GM19468 (cell line): ENCODE data around the gene MAPK1.
"Not testable (repeated sequence)": the region's sequence is repeated elsewhere in the genome, so short reads cannot be mapped to it uniquely, and the experiment has no call there.

Experiments
- ATAC-seq: cut with Tn5 transposase; IDR thresholded peaks from one replicate; pipeline ENCODE4 v1.9.1; 2021; ENCODE audit warnings: mild to moderate bottlenecking, moderate library complexity, moderate number of reproducible peaks; ENCODE audit not compliant: unreplicated experiment; ENCODE audit errors: extremely low read depth

MAPK1 gene

DNA sequence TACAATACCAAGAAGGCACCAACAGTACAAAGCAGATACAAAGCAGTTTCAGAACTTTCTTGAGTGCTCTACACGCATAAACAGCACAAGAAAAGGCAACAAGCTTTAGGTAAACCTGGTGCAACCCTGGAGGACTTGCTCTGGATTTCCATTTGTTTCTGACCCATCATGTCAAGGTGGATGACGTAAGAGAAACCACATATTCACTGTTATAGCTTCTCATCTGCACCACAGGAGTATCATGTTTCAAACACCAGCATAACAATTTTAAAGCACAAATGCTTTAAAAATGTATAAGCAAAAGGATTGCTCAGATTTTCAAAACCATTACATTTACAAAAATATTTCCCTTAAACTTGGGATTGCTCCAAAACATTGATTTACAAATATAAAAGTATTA is 106.8 kb downstream of the MAPK1 start:
- ATAC-seq: no peak

DNA sequence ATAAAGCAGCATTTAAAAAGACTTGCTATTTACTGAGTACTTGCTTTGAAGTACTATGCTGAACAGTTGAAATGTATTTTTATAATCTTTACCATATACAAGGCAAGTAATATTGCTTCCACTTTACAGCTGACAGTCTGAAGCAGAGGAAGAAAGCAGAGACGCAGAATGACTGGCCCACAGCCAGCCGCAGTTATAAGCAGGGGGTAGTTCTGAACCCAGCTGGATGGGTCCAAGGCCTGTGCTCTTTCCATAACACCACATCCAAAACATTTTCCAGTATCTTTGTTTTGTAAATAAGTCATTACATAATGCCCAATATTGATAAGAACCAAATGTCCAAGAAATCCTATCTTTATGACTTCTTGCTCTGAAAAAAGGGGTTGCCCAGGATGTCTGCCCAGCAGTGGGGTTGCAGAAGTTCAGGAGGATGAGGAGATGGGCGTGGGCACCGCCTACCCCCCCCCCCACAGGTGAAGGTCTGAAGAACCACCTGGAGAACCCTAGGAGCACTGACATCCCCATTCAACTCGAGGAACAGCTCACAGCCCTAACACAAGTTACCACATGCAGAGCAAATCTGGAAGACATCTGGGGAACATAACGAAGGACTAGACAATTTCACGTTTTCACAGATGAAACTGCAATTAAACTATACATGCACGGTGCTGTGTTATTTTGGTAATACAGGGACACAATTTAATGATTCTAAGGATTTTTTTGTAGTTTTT is 107.6 kb downstream of the MAPK1 start:
- ATAC-seq: no peak

DNA sequence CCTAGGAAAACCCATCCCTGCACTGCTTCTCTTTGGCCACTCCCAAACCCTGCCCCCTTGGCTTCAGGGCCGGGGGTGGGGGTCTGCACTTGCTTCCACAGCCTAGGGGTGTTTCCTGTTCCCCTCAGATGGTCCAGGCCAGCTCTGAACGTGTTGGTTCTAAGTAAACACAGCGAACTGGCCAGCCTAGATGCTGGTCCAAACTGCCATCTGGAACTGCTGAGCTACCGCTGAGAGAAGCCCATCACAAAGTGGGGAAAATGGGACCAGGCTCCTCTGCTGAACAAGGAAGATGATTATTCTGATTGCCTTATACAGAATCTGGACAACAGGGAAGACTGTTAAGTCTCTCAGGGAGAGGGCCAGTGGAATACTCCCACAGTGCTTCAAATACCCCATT is 108.4 kb downstream of the MAPK1 start:
- ATAC-seq: no peak

DNA sequence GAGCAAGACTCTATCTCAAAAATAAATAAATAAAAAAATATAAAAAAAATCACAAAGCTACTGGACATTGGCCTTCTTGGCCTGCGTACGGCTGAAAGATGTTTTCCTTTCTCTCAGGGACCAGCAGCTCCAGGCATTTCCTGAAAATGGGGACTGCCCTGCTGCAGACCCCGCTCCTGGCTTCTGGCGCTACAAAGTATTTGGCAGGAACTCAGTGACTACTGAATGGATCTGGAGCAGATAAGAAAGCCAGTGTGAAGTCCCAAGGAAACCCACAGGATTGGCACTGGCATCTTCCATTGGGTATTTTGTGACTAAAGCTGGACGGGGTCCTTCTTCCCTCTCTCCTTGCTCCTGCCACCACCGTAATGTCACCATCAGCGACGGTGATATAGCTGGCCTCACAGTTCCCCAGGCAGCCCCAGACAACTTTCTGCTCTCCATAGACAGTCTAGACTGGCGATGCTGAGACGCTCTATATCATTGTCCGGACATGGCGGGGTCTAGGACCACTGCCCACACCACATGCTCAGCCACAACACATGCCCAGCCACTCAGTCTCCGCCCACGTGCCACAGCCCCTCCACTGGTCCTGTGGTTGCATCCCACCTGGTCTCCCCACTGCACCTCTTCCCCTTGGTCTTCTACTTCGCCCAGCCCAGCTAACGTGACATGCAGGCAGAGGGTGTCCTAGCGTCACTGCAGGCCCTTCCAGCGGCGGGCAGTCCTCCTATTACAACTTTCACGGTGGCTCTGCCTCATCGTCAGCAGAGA is 109.2 kb downstream of the MAPK1 start:
- ATAC-seq: no peak

DNA sequence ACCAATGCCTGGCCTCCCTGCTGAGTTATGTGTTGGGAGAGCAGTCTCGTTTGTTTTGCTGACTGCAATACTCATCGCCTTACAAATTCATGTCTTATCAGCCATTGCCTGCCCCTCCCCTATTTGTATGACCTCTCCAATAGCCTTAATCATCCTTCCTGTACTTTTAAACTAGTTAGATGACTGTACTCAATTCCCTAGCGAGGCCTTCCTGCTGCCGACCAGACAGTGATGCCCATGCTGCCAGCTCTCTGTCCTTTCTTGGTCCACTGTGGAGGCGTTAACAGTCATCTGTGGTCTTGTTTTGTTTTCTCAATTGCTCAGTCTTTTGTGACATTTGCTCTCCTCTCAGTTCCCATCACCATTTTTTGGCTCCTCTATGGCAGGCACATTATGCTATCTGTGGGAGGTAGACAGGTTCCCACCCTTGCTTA is 111.6 kb downstream of the MAPK1 start:
- ATAC-seq: no peak

DNA sequence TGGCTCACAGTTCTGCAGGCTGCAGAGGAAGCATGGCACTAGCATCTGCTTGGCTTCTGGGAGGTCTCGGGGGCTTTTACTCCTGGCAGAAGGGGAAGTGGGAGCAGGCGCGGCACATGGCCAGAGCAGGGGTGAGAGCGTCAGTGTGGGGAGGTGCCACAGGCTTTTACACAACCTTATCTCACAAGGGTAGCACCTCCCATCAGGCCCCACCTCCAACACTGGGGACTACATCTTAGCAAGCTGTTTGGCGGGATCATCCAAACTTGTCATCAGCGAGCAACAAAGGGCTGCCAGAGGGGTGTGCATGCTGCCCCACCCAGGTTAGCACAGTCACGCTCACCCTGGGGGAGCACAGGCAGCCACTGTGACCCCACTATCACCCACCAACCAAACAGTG is 112.9 kb downstream of the MAPK1 start:
- no peak for ATAC-seq

DNA sequence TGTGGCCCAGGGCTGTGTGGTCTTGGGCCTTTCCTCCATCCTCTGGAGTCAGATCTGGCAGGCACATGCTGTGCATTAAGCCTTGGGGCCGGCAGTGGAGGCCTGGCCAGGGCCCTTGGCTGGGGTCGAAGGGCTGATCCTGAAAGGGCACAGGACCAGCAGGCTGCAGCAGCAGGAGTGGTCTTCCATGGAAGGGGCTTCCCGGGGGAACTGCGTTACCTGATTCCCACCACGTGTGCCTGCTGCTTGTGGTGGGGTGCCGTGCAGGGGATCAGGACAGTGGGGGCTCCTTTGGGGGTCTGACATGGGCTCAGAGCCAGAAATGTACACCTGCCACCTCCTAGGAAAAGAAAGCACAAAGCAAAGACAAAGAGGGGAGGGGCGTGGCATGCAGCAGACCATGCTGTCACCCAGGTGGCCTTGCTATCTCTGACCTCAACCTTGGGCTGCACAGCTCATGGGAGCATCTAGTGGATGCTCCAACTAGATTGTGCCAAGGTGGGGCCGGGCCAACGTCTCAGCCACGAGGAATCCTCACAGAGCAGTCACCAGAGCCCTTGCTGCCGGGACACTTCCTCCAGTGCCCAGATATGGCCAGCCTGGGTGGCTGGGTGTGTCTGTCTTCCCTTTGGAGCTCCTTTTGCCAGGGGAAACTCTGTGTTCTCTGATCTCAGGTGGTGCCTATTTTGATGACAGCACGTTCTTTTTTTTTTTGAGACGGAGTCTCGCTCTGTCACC is 113.9 kb downstream of the MAPK1 start:
- ATAC-seq: no peak

DNA sequence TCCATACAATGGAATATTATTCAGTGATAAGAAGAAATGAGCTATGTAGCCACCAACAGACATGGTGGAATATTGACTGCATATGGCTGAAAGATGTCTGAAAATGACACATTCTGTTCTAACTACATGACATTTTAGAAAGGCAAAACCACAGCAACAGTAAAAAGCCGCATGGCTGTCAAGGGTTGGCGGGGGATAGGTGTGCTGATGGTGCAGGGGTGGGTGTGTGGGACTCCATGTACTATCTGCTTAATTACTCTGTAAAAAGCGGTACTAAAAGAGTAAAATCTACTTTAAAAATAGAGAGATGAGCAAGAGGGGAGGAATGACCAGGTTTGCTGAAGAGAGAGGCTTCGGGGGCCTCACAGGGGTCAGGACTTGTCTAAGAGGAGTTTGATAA is 115.2 kb downstream of the MAPK1 start:
- no peak for ATAC-seq

DNA sequence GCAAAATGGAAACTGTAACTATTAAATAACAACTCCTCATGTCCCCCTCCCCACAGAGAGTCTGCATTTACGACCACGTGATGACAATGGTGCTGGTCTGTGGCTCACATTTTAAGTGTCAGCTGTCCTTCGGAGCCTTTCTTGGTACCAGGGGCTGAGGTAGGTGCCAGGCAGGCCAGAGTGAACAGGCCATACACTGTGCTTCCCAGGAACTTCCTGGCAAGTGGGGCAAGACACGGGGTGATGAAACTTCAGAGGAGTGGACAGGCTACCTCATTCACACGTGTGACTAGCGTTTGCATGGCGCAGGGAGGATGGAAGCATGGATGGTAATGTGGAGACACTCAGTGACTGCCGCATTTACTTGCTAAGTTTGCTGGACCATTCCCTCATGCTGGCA is 121.5 kb downstream of the MAPK1 start:
- no peak for ATAC-seq

DNA sequence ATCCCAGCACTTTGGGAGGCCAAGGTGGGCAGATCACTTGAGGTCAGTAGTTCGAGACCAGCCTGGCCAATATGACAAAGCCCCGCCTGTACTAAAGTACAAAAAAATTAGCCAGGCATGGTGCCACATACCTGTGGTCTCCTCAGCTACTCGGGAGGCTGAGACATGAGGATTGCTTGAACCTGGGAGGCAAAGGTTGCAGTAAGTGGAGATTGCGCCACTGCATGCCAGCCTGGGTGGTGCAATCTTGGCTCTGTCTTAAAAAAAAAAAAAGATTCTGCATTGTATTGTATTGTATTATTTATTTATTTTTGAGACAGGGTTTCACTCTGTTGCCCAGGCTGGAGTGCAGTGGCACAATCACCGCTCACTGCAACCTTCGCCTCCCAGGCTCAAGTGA is 122.5 kb downstream of the MAPK1 start:
- not testable (repeated sequence) for ATAC-seq

DNA sequence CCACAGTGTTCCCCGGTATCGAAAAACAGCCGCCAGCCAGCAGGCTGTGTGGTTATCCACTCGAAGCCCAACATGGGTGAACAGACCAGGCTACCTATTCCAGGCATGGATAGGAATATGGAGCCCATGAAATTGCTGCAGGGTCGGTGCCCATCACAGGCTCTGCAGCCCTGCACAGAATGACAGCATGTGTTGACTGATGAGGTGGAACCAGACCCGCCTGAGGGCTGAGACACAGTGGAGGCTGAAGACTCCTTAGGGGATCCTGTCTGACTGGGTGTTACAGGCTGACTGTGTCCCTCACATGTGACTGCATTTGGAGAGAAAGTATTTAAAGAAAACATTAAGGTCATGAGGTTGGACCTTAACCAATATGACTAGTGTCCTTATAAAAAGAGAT is 125.7 kb downstream of the MAPK1 start:
- no peak for ATAC-seq

DNA sequence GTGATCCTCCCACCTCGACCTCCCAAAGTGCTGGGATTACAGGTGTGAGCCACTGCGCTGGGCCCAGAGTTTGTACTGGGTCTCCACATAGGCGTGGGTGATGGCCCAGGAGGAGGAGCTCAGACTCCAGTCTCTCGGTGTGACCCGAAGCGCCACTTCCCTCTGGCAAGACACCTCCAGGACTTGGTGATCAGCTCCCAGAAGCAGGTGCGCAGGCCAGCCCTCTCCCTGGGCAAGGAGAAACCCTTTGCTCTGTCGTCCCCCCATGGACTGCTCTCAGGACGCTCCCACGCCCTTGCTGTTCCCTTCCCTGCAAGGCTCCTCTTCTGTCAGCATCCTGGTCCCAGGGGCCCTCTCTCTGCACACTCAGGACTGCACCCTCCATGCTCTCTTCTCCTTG is 126.4 kb downstream of the MAPK1 start:
- no peak for ATAC-seq

DNA sequence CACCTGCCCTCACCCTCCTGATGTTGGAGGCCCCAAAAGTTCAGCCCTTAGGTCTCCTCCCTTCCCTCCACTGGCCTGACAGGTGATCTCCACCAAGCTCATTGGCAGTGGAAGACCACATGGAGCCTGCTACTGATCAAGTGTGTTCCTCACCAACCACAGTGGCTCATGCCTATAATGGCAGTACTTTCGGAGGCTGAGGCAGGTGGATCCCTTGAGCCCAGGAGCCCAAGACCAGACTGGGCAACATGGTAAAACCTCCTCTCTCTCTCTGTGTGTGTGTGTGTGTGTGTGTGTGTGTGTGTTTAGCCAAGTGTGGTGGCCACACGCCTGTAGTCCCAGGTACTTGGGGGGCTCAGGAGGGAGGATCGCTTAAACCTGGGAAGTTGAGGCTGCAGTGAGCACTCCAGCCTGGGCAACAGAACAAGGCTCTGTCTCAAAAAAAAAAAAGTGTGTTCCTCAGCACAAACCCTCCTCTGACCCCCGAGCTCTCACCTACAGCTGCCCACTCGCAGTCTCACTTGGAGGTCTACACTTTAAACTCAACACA is 127.5 kb downstream of the MAPK1 start:
- no peak for ATAC-seq

DNA sequence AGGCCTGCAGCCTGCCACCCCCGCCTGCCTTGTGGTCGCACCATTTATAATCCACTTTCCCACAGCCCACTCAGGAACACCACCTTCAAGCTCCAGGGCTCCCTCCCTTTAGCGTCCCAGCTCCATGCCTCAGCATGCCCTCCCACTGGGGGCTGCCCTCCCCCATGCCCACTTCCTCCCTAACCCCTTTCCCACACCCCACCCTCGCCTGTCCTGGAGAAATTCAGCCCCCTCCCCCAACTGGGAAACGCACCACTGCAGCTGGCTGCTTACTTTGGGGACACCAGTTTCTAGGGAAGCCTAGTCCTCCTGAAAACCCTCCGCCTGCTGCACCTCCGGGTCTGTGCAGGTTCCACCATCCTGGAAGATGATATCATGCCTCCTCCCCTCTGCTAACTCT is 128.5 kb downstream of the MAPK1 start:
- no peak for ATAC-seq

DNA sequence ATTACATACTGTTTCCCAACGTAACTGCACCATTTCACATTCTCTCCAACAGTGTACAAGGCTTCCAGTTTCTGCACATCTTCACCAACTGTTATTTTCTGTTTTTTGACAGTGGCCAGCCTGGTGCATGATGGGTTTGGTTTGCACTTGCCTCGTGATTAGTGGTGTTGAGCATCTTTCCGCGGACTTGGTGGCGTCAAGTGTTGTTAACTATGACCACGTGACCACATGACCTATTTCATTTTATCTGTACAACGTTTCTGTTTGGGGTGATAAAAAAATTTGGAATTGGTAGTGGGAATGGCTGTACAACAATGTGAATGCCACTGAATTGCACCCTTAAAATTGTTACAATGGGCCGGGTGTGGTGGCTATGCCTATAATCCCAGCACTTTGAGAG is 129.4 kb downstream of the MAPK1 start:
- ATAC-seq: no peak

DNA sequence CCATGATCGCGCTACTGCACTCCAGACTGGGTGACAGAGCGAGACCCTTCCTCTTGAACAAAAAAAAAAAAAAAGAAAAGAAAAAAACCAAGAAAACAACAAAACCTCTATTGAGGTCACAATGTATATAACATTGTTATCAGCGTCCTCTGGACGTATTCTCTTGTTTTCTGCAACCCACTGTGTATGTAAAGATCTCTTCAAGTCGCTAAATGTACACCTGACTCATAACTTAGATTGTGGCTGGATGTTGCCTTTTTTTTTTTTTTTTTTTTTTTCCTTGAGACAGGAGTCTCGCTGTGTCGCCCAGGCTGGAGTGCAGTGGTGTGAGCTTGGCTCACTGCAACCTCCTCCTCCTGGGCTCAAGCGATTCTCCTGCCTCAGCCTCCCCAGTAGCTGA is 130.5 kb downstream of the MAPK1 start:
- no peak for ATAC-seq

DNA sequence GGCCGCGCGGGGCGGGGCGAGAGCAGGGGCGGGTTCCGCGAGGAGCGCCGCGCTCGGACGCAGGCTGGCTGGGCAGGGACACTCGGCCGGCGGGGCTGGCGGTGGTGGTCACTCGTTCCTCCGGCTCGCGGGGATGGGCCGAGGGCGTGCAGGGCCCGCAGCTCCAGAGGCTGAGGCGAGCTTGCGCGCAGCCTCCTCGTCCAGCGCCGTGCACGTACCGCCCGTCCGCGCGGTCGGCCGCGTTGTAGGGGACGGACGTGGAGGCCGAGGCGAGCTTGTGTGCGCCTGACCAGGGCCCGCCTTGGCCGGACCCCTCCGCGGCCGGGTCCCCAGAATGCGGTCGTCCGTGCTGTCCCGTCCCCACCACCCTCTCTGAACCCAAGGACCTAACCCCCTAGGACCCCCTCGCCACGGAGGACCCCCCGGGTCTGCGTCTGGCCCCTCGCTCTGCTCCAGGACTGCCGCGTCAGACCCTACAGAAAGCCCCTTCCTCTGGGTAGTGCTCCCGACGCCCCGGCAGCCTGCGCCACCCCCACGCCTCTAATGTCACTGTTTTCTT is 131.3 kb downstream of the MAPK1 start:
- no peak for ATAC-seq

DNA sequence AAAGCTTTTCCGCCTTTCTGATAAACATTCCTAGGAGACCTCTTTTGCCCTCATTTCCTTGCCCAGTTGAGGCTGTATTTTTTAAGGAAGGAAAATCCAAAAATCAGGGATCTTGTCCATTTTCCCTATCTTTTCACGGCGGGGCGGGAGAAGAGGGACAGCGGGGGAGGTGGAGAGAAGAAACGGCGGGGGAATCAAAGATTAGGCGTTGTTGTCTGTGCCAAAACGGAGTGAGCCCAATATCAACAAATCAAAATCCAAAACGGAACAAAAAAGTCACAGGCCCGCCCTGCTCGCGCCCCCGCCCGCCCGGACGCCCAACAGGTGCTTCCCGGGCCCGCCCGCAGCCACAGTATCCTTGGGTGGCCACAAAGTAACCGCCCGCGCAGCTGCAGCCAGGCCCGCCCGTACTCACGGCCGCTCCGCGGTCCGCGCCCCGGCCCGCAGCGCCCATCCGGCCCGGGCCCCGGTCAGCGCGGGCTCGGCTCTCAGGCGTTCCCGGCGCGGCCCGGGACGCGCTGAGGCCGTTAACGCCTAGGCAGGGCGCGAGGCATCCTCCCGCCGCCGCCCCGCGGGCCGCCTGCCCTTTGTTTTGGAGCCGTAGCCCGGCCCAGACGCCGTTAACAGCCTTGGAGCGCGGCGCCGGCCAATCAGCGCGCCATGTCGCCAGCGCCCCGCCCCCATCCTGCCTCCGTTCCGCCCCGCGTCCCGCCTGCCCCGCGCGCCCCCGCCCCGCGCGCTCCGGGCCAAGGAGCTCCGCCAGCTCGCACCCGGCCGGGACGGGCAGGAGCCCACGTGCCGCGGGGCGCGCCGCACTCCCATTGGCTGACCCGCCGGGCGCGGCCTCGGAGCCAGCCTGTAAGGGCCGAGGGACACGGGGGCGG is 132.0 kb downstream of the MAPK1 start, which contains the start of gene YPEL1:
Gene YPEL1, minus strand, starts transcription at position 595 of the 884 bp plus-strand sequence. CDS start 25,050 bp downstream, outside the sequence.
- peak; percentile 77 for ATAC-seq

DNA sequence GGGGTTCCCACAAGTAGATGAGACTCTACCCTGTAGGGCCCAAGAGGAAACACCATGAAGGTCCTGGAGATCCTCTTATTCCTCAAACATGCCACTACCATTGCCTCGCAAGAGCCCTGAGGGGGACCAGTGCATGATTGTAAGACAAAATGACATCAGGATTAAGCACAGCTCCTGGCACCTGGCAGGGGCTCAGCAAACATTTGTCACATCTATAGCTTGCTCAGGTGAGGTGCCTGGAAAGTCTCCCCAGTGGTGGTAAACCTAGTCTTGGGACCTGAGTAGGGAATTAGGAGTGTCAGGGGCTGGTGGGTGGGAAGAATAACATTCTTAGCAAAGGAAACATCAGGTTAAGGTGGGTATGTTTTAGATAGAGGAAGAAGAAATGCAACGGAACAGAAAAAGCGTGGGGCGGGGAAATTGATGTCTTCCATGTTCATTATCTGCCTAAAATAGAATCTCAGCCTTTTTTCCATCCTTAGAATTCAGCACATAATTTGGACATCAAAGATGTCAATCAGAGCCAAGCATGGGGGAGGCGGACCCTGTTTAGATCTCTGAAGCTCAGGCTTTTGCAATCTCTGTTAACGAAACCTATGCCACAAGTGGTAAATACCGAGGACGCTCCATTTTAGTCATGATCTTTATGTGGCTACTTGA is 132.8 kb downstream of the MAPK1 start:
- ATAC-seq: no peak
